ENCODE results near the gene CD300E.
"Not testable (repeated sequence)": the region's sequence is repeated elsewhere in the genome, so short reads cannot be mapped to it uniquely, and the experiment has no call there.

Gene CD300E

DNA sequence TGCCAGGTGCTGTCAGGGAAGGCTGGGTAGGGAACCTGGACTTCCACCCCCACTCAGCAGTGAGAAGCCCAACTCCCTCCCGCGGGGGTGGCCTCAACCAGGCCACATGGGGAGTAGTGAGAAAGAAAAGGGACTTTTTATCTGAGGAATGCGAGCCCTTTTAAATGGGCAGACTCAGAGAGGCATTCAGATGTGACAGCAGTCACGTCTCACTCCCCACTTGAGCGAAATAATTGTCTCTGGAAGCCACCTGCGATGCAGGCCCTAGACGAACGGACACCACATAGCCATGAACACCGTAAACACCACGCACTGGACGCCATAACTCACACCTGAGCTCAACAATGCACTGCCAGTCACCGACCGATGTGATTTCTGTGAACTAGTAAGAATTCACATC, 11.9 kb upstream of the CD300E start:
- no peak for DNase-seq (ENCODE audit: low read depth)

DNA sequence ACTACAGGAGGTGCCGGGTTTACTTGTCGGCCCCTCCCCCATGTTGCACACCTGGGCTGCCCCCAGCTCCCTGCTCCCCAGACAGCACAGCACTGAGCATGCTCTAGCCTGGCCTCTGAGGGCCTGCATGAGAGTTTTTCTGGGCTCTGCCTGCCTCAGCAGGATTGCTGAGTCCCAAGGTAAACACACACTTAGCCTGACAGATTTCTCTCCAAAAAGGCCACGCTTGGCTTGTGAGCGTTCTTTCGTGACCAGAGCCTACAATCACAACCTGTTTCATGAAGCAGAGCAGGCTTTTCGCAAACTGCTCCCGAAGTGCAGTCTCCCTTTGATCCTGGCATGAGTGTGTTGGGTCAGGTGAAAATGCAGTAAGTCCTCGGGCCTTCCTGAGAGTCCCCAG, 9.8 kb upstream of the CD300E start:
- DNase-seq (ENCODE audit: low read depth) = no peak

DNA sequence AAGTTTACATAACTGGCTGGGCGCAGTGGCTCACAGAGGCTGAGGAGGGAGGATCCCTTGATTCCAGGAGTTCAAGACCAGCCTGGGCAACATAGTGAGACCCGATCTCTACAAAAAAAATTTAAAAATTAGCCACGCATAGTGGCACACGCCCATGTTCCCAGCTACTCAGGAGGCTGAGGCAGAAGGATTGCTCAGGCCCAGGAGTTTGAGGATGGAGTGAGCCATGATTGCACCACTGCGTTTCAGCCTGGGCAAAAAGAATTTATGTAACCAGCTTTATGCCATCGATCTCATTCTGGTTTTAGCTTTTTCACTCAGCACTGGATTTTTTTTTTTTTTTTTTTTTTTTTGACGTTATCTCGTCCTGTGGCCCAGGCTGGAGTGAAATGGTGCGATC, 9.1 kb upstream of the CD300E start:
- DNase-seq (ENCODE audit: low read depth) = no peak

DNA sequence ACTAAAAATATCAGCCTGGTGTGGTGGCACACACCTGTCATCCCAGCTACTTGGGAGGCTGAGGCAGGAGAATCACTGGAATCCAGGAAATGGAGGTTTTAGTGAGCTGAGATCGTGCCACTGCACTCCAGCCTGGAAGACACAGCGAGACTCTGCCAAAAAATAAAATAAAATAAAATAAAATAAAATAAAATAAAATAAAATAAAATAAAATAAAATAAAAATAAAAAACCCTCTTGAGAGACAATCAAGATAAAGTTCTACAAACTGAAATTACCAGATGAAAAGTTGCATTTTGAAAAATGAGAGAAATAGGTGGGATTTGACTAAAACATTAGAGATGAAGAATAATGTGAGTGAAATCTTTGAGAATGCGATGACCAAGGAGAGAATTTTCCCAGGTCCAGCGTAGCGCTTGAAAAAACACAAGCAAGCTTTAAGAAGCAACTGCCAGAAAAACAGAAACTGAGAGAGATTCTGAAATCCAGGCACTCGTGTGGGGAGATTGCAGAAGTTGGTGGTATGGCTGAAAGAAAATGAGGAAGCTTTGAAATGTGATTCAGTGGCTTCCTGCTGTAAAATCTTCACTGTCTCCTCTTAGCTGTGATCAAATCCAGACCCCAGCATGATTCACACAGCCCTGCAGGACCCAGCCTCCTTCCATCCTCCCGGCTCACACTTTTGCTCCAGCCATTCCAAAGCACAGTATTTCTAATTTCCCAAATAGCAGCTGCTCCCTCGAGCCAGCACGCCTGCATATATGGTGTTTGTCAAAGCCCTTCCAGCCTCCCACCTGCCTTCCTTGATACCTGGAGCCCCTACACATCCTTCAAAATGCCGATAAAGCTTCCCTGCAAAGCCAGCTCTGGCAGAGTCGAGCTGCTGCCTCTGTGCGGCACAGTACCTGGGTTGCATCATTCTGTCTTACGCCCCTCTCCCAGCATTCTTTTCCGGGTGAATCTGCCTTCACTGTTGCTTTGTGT, 8.2 kb upstream of the CD300E start:
- DNase-seq (ENCODE audit: low read depth) = no peak

DNA sequence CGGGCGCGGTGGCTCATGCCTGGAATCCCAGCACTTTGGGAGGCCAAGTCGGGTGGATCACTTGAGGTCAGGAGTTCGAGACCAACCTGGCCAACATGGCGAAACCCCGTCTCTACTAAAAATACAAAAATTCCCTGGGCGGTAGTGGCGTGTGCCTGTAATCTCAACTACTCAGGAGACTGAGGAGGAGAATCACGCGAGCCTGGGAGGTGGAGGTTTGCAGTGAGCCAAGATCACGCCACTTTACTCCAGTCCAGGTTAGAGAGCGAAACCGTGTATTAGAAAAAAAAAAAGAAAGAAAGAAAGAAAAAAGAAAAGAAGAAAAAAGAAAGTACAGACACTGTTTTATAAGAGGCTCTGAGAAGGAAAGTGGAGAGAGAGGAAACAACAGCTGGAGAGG, 6.7 kb upstream of the CD300E start:
- not testable (repeated sequence) for DNase-seq (ENCODE audit: low read depth)

DNA sequence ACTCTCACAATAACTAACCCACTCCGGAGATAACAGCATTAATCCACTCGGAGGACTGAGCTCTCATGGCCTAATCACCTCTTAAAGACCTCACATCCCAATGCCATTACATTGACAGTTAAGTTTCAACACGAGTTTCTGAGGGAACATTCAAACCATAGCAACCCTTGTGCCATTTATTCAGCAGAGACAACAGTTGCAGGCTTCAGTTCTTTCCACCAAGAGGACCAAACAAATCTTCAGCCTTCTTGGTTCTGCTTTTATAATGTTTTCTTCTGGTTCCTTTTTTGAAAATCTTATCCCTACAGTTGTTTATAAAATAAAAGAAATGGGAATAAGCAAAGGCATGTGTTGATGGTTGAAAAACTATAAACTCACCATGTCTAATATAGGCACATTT, 2.1 kb upstream of the CD300E start:
- DNase-seq (ENCODE audit: low read depth) = no peak

DNA sequence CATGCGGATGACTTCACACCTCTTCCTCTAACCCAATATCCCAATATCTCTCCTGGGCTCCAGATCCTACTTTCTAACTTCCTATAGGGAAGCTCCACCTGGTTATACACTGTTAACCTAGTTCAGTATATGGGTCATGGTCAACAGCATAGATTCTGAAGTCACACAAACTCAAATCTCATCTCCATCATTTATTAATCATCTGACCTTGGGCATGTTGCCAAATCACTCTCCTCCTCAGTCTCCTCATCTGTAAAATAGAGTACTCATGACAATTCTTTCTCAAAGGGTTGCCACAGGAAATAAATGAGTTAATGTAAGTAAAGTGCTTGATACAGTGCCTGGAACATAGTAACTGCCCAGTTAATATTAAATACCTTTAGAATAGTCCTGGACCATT, 593 bp upstream of the CD300E start:
- no peak for DNase-seq (ENCODE audit: low read depth)

DNA sequence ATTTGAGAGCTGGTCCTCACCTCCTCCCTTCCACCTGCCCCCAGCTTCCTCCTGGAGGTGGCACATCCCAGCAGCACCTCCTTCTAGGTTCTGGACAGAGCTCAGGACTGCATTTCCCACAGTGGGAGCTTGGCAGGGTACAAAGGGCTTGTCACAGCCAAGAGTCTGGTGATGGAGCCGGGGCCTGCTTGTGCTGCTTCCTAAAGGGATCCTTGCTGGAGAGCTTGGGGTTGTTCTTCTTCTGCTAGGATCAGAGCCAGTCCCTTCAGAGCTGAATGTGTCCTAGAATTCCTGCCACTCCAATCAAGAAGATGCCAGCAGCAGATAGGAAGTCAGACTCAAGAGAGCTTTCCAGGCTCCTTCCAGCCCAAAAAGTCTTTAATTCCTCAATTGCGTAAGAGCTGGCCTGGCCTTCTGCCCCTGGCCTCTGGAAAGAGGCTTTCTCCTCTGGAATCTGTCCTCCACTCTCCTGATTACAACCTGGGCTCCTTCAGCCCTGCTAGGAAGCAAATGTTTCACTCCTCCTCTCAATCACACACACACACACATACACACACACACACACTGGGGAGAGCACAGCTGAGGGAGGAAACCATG, 4.4 kb downstream of the CD300E start:
- no peak for DNase-seq (ENCODE audit: low read depth)

DNA sequence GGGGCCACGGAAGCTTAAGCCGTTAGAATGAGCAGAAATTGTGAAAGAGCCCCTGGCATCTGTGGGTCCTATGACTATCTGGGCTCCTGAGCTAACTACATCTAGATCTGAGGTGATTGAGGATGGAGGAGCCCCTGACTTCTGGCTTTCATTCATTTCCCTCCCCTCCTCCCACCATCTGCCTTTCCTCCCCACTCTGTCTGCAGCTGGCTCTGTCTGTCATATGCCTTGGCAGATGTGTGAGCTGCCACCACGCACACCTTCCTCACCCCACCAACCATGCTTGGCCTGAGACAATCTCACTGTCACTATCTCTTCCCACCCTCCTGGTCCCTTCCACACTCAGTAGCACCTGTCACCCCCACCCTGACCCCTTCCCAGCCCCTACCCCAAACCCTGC, 5.1 kb downstream of the CD300E start:
- DNase-seq (ENCODE audit: low read depth) = no peak

DNA sequence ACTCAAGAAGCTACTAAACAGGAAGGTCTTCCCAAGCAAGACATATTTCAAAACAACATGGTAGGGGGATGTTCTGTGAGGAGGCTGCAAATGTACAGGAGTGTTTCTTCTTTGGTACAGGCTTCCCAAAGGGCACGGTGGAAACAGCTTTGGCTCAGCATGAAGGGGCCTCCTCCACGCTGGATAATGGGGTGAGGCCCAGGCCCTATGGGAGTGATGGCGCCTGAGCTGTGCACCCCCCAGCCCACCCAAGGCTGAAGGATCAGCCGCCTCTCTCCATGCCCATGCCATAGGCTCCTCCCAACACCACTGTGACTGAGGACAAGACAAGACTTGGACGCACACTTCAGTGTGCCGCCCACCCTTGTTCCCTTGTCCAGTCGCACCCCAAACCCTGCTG, 6.8 kb downstream of the CD300E start:
- no peak for DNase-seq (ENCODE audit: low read depth)

DNA sequence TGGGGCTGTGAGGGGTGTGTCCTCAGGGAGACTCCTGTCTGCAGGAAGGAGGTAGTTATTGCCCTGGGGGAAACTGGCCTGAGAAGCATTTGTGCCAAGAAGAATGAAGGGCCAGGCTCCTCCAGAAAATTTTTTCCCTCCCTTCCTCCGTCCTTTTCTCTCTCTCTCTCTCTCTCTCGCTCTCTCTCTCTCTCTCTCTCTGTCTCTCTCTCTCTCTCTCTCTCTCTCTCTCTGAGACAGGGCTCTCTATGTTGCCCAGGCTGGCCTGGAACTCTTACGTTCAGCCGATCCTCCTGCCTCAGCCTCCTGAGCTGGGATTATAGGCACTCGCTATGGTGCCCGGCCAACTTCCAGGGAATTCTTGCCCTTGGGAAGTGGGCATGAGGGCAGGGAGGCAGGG, 11.5 kb downstream of the CD300E start:
- no peak for DNase-seq (ENCODE audit: low read depth)

DNA sequence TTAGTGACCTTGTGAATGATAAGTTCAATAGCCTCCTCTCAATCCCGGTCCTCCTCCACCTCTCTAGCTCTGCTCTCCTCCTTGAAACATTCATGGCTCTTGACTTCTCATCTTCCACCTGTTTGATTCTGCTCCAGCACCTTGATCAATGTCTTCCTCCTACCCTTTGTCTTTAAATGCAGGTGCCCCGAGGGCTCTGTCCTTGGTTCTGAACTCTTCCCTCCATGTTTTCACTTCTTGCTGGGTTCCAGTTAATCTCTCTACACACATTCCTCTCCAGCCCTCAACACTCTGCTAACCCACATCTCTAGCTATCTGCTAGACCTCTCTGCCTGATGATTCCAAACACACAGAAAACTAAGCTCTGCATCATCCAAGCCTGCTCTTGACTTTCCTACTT, 13.4 kb downstream of the CD300E start:
- no peak for DNase-seq (ENCODE audit: low read depth)

DNA sequence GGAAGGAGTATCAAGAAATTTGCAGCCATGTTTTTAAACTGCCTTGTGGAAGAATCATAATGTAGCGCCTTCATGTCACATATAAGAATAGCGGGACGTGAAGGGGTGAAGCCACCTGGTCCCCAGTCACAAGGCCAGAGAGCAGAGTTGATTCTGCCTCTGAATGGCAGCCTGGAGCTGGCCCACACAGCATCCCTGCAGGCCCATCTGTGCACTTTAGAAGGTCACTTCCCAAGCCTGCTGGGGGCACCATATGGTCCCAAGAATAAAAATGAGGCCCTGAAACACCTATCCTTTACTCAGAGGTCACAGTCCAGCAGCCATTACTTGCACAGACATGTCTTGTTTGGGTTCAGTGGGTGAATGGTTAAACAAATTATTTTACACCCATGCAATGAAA, 15.0 kb downstream of the CD300E start:
- no peak for DNase-seq (ENCODE audit: low read depth)

DNA sequence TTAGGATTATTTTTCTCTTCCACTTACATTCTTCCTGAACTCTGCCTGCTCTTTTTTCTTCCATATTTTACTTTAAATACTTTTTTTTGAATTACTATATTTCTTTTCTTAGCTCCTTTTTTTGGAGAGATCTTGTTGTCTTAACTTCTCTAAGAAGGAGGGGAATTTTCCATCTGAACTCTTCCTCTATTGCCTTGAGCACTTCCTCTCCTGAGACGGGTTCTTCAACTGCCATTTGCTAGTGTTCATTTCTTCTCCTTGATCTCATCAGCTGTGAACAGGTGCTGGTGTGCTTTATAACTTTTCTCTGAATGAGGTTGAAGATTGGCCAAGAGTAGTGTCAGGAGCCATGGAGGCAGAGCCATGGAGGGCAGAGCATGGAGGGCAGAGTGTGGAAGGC, 16.3 kb downstream of the CD300E start:
- no peak for DNase-seq (ENCODE audit: low read depth)

DNA sequence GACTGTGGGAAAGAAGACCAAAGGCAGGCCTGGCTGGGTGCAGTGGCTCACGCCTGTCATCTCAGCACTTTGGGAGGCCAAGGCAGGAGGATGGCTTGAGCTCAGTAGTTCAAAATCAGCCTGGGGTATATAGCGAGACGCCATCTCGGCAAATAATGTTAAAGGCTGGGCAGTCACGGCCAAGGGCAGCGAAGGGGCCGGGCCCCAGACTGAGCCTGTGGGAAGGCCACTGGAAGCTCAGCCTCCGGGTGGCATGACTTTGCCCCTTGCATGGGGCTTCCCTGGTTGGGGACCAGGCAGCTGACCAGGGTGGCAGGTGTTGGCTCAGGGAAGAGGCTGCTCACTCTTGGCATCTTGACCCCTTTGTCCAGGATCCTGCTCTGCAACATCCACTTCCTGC, 17.5 kb downstream of the CD300E start:
- no peak for DNase-seq (ENCODE audit: low read depth)

DNA sequence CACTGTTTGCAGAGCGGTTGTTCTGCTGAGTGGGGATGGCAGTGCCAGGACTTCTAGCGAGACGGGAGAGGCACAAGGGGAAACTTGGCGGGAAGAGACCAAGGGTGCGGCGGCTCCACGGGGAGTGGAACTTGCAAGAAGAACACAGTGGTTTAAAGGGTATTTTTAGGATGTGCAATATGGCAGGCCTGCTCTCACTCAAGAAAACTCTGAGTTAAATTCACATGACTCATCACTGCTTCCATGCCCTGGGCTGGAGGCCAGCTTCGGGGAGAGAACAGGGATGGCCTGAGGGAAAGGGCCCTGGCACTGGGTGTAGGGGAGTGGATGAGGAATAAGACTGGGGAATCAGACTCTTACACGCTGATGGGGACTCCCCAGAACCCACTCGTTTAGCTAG, 18.2 kb downstream of the CD300E start:
- DNase-seq (ENCODE audit: low read depth) = no peak

DNA sequence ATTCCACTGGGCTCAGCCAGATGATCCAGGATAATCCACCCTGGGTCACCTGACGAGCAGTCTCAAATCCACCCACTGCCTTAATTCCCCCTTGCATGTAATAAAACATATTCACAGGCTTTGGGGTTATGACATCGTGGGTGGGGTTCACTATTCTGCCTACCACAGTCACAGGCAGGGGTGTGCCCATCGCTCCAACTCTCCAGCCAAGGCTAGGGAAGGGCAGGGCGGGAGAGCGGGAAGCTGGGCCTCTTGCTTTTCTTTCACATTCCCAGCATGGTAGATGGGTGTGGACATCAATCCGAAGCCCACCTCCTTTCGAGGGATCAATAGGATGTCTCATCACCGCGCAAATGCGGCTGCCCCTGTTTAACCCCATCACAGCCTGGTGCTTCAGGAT, 18.8 kb downstream of the CD300E start:
- no peak for DNase-seq (ENCODE audit: low read depth)

DNA sequence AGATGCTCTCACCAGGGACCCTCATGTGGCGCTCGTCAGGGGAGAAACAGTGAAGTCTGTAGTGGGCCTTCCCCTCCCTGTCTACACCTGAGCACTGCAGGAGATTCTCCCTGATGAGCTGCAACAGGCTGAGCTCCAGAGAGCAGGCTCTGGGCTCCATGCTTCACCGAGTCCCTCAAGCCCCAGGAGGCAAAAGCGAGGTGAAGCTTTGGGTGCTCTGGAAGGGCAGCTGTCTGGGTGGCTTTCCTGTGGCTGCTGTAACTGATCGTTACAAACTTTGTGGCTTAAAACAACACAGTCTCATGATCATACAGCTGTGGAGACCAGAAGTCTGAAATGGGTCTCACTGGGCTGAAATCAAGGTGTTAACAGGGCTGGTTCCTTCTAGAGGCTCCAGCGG, 19.3 kb downstream of the CD300E start:
- DNase-seq (ENCODE audit: low read depth) = no peak

DNA sequence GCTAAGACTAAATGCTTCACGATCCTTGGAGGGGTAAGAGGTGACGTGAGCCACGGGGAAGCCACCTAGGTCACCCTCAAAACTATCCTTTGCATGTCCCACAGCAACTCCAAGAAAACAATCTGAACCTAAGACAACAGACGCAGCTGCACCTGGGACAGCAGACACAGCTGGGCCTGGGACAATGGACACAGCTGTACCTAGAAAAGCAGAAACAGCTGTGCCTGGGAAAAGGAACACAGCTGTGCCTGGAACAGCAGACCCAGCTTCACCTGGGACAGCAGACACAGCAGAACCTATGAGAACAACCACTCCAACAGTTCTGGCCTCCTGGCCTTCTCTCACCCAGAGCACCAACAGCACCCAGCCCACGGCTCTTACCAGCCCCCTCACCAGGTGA, 19.8 kb downstream of the CD300E start:
- no peak for DNase-seq (ENCODE audit: low read depth)

DNA sequence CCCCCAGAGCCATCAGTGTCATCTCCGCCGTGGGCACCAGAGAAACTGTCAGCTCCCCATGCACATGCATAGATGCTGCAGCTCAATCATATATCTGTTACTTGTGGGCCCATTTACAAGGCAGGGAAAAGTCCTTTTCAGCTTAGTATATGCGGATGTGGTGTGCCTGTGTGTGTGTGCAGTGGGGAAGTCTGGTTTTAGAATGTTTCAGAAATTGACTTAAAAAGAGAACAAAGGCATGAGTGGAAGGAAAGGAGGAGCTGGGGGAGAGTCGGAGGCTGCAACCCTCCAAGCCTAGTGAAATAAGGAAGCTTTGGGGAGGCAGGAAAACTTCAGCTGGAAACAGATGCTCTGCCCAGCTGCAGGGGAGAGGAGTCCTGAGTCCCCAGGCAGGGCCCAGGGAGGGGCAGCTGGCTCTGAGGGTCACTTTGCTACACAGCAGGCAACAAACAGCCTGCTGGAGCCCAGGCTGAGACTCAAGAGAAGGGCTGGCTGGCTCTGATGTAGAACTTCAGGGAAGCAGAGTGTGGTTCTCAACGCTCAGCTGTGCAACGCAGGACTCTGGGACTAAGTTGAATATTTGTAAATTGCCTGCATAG, 20.4 kb downstream of the CD300E start:
- no peak for DNase-seq (ENCODE audit: low read depth)

DNA sequence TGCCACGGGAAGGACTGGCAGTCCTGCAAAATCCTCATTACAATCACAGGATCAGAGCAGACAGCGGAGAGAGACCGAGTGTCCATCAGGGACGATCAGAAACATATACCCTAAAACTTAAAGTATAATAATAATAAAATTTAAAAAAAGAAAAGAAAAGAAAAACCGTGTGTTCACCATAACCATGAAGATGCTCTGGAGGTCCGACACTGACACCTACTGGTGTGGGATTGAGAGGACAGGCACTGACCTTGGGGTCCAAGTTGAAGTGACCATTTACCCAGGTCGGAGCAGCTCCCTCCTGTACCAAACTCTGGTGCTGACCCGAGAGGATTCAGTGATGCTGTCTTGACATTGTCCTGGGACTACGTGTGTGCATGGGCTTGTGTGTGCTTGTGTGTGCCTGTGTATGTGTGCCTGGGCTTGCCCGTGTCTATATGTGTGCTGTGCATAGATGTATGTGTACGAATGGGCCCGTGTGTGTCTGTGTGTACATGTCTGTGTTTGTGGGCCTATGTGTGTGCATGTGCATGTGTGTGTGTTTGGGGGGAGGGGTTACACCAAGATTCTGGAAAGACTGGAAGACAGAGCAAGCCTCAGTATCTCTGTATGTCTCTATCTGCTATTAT, 21.5 kb downstream of the CD300E start:
- DNase-seq (ENCODE audit: low read depth) = no peak

DNA sequence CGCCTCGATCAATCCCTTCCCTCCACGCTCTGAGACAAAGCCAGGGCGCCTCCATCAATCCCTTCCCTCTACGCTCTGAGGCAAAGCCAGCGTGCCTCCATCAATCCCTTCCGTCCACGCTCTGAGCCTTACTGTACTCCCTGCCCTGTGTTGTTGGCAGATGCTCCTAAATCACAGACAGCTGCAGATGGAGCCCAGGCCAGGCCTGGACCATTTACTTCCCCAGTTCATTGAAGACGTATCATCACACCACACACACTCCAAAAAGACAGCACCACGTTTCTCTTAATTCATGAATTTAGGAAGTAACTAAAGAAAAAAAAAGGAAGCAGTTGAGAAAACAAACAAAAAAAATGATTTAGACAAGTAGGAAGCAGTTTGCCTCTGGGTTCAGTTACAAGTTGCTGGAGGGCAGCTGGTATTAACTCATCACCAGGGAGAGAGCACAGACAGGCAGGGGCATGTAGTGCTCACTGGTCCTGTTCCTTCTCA, 24.0 kb downstream of the CD300E start:
- DNase-seq (ENCODE audit: low read depth) = no peak

DNA sequence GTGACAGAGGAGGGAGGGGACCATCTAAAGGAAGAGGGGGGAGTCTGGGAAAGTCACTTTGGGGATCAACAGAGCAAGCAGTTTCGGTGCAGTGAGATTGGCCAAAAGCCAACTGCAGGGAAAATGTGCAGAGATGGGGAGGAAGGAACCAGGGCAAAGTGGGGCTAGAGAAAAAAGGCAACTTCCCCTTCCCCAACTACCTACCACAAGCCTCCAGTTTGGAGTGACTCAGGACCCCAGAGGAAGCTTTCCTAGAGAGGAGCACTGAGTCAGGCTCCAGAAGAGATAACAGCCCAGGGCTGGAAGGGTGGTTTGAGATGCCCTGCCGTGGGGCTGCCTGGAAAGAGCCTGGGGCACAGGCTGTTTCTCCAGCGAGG, 24.5 kb downstream of the CD300E start:
- DNase-seq (ENCODE audit: low read depth) = no peak

Measured in stimulated activated CD8-positive, alpha-beta memory T cell treated with anti-CD3 and anti-CD28 coated beads, Interleukin-7, amount 100 ng/mL, for 24 hours (primary cell).